Activated CD8-positive, alpha-beta T cell treated with anti-CD3 and anti-CD28 coated beads for 36 hours (primary cell): ENCODE data around the gene POLDIP2. TPM values are rescaled to one million over a fixed set of nuclear protein-coding genes. Genes with fewer than 3 reads are reported as not detected.

Experiments used
- ATAC-seq: fragments of 200-7000 bp; cut with Tn5 transposase; one replicate; pipeline ENCODE4 v1.10.0; 2021; ENCODE audit warnings: mild to moderate bottlenecking, moderate library complexity
- CTCF ChIA-PET: fragments of 350-600 bp; sonication (Branson Sonifier 250); formaldehyde crosslinking; loops from one replicate; lab custom pipeline; 2021; ENCODE audit warnings: antibody characterized with exemption; lab: Charles Lee
- POLR2A ChIA-PET: fragments of 350-600 bp; sonication (Branson Sonifier 250); formaldehyde crosslinking; loops from one replicate; lab custom pipeline; 2021; ENCODE audit warnings: antibody characterized with exemption; lab: Charles Lee
- DNase-seq: peaks from one replicate; pipeline ENCODE4 v3.0.0-alpha.2; 2020
- H3K27ac Mint-ChIP-seq: one replicate; pipeline ENCODE4 v1.8.0; 2021; ENCODE audit warnings: mild to moderate bottlenecking, mixed read lengths
- H3K27me3 Mint-ChIP-seq: one replicate; pipeline ENCODE4 v1.8.0; 2021; ENCODE audit warnings: mixed read lengths
- H3K36me3 Mint-ChIP-seq: one replicate; pipeline ENCODE4 v1.8.0; 2021; ENCODE audit warnings: low read depth, mixed read lengths
- H3K4me1 Mint-ChIP-seq: one replicate; pipeline ENCODE4 v1.8.0; 2021; ENCODE audit warnings: low read depth, mixed read lengths
- H3K4me3 Mint-ChIP-seq: one replicate; pipeline ENCODE4 v1.8.0; 2021; ENCODE audit warnings: mild to moderate bottlenecking, moderate library complexity, mixed read lengths
- H3K9me3 Mint-ChIP-seq: one replicate; pipeline ENCODE4 v1.8.0; 2021; ENCODE audit warnings: mixed read lengths
- CTCF ChIP-seq: fragments of 200-600 bp; IDR thresholded peaks from one replicate; pipeline ENCODE4 v1.8.0; 2022; ENCODE audit warnings: antibody characterized with exemption, mild to moderate bottlenecking
- intact Hi-C: fragments of 100-400 bp; cut with micrococcal nuclease; formaldehyde crosslinking; loops from one replicate; pipeline ENCODE4 v1.10.0; 2022
- total RNA-seq, 2 experiments: library from RNA; stranded (reverse); gene quantifications; one replicate each; pipeline ENCODE4 v1.2.3, GENCODE V29; 2021

The POLDIP2 gene
- total RNA-seq, 2 experiments from 2014 or later: 87.6 to 88.7 TPM

GRCh38 chr17:28333083-28333746 is 24.1 kb downstream of the POLDIP2 start:
- no peak for TF ChIP-seq CTCF
- ChIA-PET POLR2A (interaction anchor here (3.6 to 5.8 kb wide), 2 partner anchors 14 kb away, joined by 29 to 51 read pairs; partner anchors contain the start of gene TMEM97), CTCF (interaction anchor here (1.4 to 2.7 kb wide), 2 partner anchors 13 to 439 kb away, joined by 4 to 12 read pairs; partner anchors contain the start of gene TMEM97)
- DNase-seq (no peak), ATAC-seq (no peak)
- H3K36me3 Mint-ChIP-seq: peaks cover 8% of the 10 kb centered on the region
- peaks cover 24% of the 10 kb centered on the region for H3K4me1 Mint-ChIP-seq
- no peaks in the 10 kb centered on the region for H3K9me3 Mint-ChIP-seq
- intact Hi-C loops: no loop called here
- H3K27me3 Mint-ChIP-seq: no peaks in the 10 kb centered on the region
- H3K4me3 Mint-ChIP-seq: peak overlapping the region; percentile 84
- no peak overlapping the region for H3K27ac Mint-ChIP-seq

GRCh38 chr17:28331891-28332420 is 25.4 kb downstream of the POLDIP2 start:
- DNase-seq (no peak), ATAC-seq (no peak)
- H3K4me1 Mint-ChIP-seq: peaks cover 27% of the 10 kb centered on the region
- intact Hi-C loops: no loop called here
- no peak overlapping the region for H3K27ac Mint-ChIP-seq
- H3K36me3 Mint-ChIP-seq: peaks cover 11% of the 10 kb centered on the region
- H3K4me3 Mint-ChIP-seq: no peak overlapping the region
- no peaks in the 10 kb centered on the region for H3K27me3 Mint-ChIP-seq
- TF ChIP-seq CTCF: no peak
- no peaks in the 10 kb centered on the region for H3K9me3 Mint-ChIP-seq
- ChIA-PET POLR2A (interaction anchor here (1.5 to 5.8 kb wide), 2 partner anchors 13 to 14 kb away, joined by 3 to 51 read pairs; partner anchors contain the start of gene TMEM97), CTCF (interaction anchor here (0.9 kb wide), 1 partner anchor 81 kb away, joined by 3 read pairs; no protein-coding TSS in a partner anchor)

- no peak for ATAC-seq
- CTCF ChIA-PET: interaction anchor here (0.9 to 1.1 kb wide), 2 partner anchors 11 to 79 kb away, joined by 3 to 4 read pairs; no protein-coding TSS in a partner anchor
- H3K4me3 Mint-ChIP-seq: no peak overlapping the region
- DNase-seq: no peak
- no peak for TF ChIP-seq CTCF
- peaks cover 19% of the 10 kb centered on the region for H3K36me3 Mint-ChIP-seq
- POLR2A ChIA-PET: interaction anchor here (0.9 to 5.8 kb wide), 4 partner anchors 12 to 69 kb away, joined by 3 to 51 read pairs (median 4); partner anchors contain the start of gene TMEM97
- peaks cover 29% of the 10 kb centered on the region for H3K4me1 Mint-ChIP-seq
- no peaks in the 10 kb centered on the region for H3K9me3 Mint-ChIP-seq
- no peaks in the 10 kb centered on the region for H3K27me3 Mint-ChIP-seq
- no peak overlapping the region for H3K27ac Mint-ChIP-seq
- intact Hi-C loops: no loop called here
Observed at GRCh38 chr17:28330671-28331070, 26.7 kb downstream of the POLDIP2 start.

- no peak for ATAC-seq
- ChIA-PET POLR2A (interaction anchor here (5.8 kb wide), 1 partner anchor 9 kb away, joined by 51 read pairs; the partner anchor contains the start of gene TMEM97), CTCF (interaction anchor here (0.9 kb wide), 1 partner anchor 9 kb away, joined by 3 read pairs; no protein-coding TSS in a partner anchor)
- Mint-ChIP-seq H3K4me1 (peaks cover 18% of the 10 kb centered on the region), H3K27ac (no peak overlapping the region), H3K27me3 (no peaks in the 10 kb centered on the region), H3K36me3 (peaks cover 22% of the 10 kb centered on the region), H3K4me3 (no peak overlapping the region), H3K9me3 (no peaks in the 10 kb centered on the region)
- TF ChIP-seq CTCF: no peak
- DNase-seq: no peak
- intact Hi-C loops: no loop called here
Observed at GRCh38 chr17:28328325-28328724, 29.0 kb downstream of the POLDIP2 start.

GRCh38 chr17:28327709-28328108 is 29.6 kb downstream of the POLDIP2 start:
- Mint-ChIP-seq H3K27ac (peak overlapping the region; percentile 49), H3K36me3 (peaks cover 22% of the 10 kb centered on the region), H3K27me3 (no peaks in the 10 kb centered on the region), H3K4me1 (peaks cover 18% of the 10 kb centered on the region), H3K9me3 (no peaks in the 10 kb centered on the region), H3K4me3 (no peak overlapping the region)
- intact Hi-C loops: no loop called here
- ATAC-seq (no peak), DNase-seq (no peak)
- POLR2A ChIA-PET: interaction anchor here (5.8 kb wide), 1 partner anchor 9 kb away, joined by 51 read pairs; the partner anchor contains the start of gene TMEM97
- no peak for TF ChIP-seq CTCF
- CTCF ChIA-PET: interaction anchor here (0.9 kb wide), 1 partner anchor 8 kb away, joined by 3 read pairs; no protein-coding TSS in a partner anchor
